HCT116 (cell line): ENCODE results near the gene MNAT1.

ENCODE experiments used
- EGR1 ChIP-seq: IDR thresholded peaks from 2 replicates; pipeline ENCODE4 v1.6.1; 2012; ENCODE audit warnings: low read depth
- EZH2 ChIP-seq: fragments of 200-600 bp; sonication (generic); IDR thresholded peaks from 2 replicates; pipeline ENCODE4 v1.6.1; 2017; ENCODE audit warnings: antibody characterized with exemption, mixed run types
- FOSL1 ChIP-seq: IDR thresholded peaks from 2 replicates; pipeline ENCODE4 v1.6.1; 2012; ENCODE audit warnings: low read depth
- POLR2A ChIP-seq: IDR thresholded peaks from 2 replicates; pipeline ENCODE4 v1.7.0; 2011; ENCODE audit warnings: borderline replicate concordance; ENCODE audit not compliant: insufficient read depth, insufficient read length; ENCODE audit errors: extremely low read depth
- POLR2AphosphoS5 ChIP-seq: IDR thresholded peaks from 2 replicates; pipeline ENCODE4 v1.6.1; 2011; ENCODE audit warnings: mild to moderate bottlenecking, low read depth, low read length, moderate library complexity
- SIN3A ChIP-seq: IDR thresholded peaks from 2 replicates; pipeline ENCODE4 v1.6.1; 2012; ENCODE audit warnings: low read depth
- SRF ChIP-seq: IDR thresholded peaks from 2 replicates; pipeline ENCODE4 v1.6.1; 2012; ENCODE audit warnings: low read depth
- YY1 ChIP-seq: IDR thresholded peaks from 2 replicates; pipeline ENCODE4 v1.6.1; 2011; ENCODE audit warnings: low read length, low read depth, moderate library complexity, mild to moderate bottlenecking; ENCODE audit not compliant: insufficient replicate concordance; ENCODE audit errors: extremely low read depth
- TF ChIP-seq, protein P1 (sequence below), 3 experiments: fragments of 200-600 bp in 1 of 3; sonication (generic) in 1 of 3; IDR thresholded peaks in 2 of 3; conservative IDR thresholded peaks in 1 of 3; 2 replicates each; pipeline ENCODE4 v1.5.1; 2012 to 2017; ENCODE audit warnings: low read depth in 2 of 3, low read length in 2 of 3, antibody characterized with exemption in 1 of 3, borderline replicate concordance in 1 of 3, control low read depth in 1 of 3, mild to moderate bottlenecking in 1 of 3, mixed read lengths in 1 of 3, mixed run types in 1 of 3, moderate library complexity in 1 of 3; ENCODE audit not compliant: insufficient read depth in 1 of 3
- TF ChIP-seq, protein P2 (sequence below): IDR thresholded peaks from 2 replicates; pipeline ENCODE4 v1.6.1; 2012

DNA sequence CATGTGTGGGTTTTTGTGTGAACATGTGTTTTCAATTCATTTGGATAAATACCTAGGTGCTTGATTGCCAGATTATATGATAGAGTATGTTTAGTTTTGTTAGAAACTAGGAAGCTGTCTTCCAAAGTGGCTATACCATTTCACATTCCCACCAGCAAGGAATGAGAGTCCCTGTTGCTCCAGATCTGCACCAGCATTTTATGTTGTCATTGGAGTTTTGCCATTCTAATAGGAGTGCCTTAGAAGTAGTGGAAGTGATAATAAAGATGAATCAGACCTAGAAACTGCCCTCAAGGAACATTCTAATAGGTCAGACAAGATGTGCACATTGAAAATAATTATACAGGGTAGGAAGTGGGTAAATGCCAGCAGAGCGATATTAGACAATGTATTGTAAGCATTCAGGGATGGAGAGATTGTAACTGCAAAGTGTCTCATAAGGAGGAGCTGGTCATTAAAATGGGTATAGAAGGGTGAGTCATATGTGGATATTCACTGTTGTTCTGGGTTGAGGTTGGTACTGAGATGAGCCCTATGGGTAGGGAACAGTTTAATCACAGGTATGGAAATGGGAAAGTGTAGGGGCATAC, 71.4 kb downstream of the MNAT1 start:
- TF ChIP-seq EGR1: no peak
- no peak for TF ChIP-seq FOSL1
- TF ChIP-seq YY1: no peak
- TF ChIP-seq EZH2: no peak
- TF ChIP-seq, protein P1, sequence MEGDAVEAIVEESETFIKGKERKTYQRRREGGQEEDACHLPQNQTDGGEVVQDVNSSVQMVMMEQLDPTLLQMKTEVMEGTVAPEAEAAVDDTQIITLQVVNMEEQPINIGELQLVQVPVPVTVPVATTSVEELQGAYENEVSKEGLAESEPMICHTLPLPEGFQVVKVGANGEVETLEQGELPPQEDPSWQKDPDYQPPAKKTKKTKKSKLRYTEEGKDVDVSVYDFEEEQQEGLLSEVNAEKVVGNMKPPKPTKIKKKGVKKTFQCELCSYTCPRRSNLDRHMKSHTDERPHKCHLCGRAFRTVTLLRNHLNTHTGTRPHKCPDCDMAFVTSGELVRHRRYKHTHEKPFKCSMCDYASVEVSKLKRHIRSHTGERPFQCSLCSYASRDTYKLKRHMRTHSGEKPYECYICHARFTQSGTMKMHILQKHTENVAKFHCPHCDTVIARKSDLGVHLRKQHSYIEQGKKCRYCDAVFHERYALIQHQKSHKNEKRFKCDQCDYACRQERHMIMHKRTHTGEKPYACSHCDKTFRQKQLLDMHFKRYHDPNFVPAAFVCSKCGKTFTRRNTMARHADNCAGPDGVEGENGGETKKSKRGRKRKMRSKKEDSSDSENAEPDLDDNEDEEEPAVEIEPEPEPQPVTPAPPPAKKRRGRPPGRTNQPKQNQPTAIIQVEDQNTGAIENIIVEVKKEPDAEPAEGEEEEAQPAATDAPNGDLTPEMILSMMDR (IDR thresholded peaks at IDR 0.05 in 2 of 3, conservative IDR thresholded peaks at IDR 0.05 in 1 of 3; ENCODE audit: borderline replicate concordance in 1 of 3, insufficient read depth in 1 of 3, low read depth in 2 of 3, low read length in 2 of 3): no peak
- TF ChIP-seq POLR2AphosphoS5: no peak
- TF ChIP-seq, protein P2, sequence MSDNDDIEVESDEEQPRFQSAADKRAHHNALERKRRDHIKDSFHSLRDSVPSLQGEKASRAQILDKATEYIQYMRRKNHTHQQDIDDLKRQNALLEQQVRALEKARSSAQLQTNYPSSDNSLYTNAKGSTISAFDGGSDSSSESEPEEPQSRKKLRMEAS: no peak
- no peak for TF ChIP-seq POLR2A
- no peak for TF ChIP-seq SRF
- no peak for TF ChIP-seq SIN3A
